HepG2 (cell line): ENCODE results near the gene C16orf86. TPM values are rescaled to one million over a fixed set of nuclear protein-coding genes. Genes with fewer than 3 reads are reported as not detected.

ENCODE experiments used
- ATAC-seq: fragments of 200-7000 bp; cut with Tn5 transposase; 3 replicates; pipeline ENCODE4 v1.9.1; 2020; ENCODE audit warnings: mild to moderate bottlenecking, moderate library complexity
- BruUV-seq: library from RNA; stranded (reverse); fragments of 400-500 nt; replicated peaks from 2 replicates; lab custom pipeline; 2021; lab: Mats Ljungman, UMichigan
- CTCF ChIA-PET: fragments of 300-600 bp; formaldehyde crosslinking; extraction: SDS; loops from one replicate; lab custom pipeline; 2021; ENCODE audit warnings: low total read pairs, inconsistent platforms, low intra/inter-chr PET ratio; lab: Yijun Ruan, JAX
- POLR2A ChIA-PET: fragments of 350-600 bp; sonication (Branson Sonifier 250); formaldehyde crosslinking; loops from one replicate; lab custom pipeline; 2020; ENCODE audit warnings: antibody characterized with exemption, inconsistent platforms; lab: Yijun Ruan, JAX
- DNase-seq: peaks from one replicate; pipeline ENCODE4 v3.0.0-alpha.2; 2015; ENCODE audit warnings: low spot score
- FAIRE-seq: peaks from 3 replicates; lab custom pipeline; 2011; peaks lifted over from hg19 to GRCh38; lab: Jason Lieb, UNC
- H2AFZ ChIP-seq: one replicate; pipeline ENCODE4 v1.6.1; 2011; ENCODE audit warnings: low read length, inconsistent platforms
- H3K27ac ChIP-seq: fragments of 300-600 bp; 3 replicates; pipeline ENCODE4 v1.8.0; 2011; ENCODE audit warnings: mixed run types, mild to moderate bottlenecking, mixed read lengths, low read length, inconsistent platforms; ENCODE audit not compliant: insufficient read depth; ENCODE audit errors: extremely low read length
- H3K27me3 ChIP-seq, 2 experiments: fragments of 200-600 bp in 1 of 2; 2 replicates in 1 of 2; 3 replicates in 1 of 2; pipeline versions ENCODE4 v1.6.0 to v1.8.0; 2011; ENCODE audit warnings: low read length in 2 of 2, mild to moderate bottlenecking in 2 of 2, moderate library complexity in 2 of 2, inconsistent platforms in 1 of 2; ENCODE audit not compliant: insufficient read depth in 2 of 2, control insufficient read depth in 1 of 2
- H3K36me3 ChIP-seq, 2 experiments: fragments of 200-600 bp in 1 of 2; replicated peaks in 1 of 2; 2 replicates in 1 of 2; 3 replicates in 1 of 2; pipeline versions ENCODE4 v1.5.1 to v1.8.0; 2011; ENCODE audit warnings: low read length in 2 of 2, inconsistent platforms in 1 of 2; ENCODE audit not compliant: insufficient read depth in 2 of 2, control insufficient read depth in 1 of 2
- H3K4me1 ChIP-seq: 2 replicates; pipeline ENCODE4 v1.5.1; 2012; ENCODE audit warnings: low read length, inconsistent platforms; ENCODE audit not compliant: insufficient read depth
- H3K4me2 ChIP-seq: 2 replicates; pipeline ENCODE4 v1.6.0; 2011; ENCODE audit warnings: low read depth, low read length, inconsistent platforms
- H3K4me3 ChIP-seq, 3 experiments: fragments of 200-600 bp in 1 of 3; sonication (generic), shearing (Covaris generic) in 1 of 3; replicated peaks in 1 of 3; 2 replicates each; pipeline ENCODE4 v1.5.1; 2011 to 2016; ENCODE audit warnings: low read length in 3 of 3, inconsistent platforms in 2 of 3, low read depth in 2 of 3, mild to moderate bottlenecking in 2 of 3, control low read depth in 1 of 3, mixed read lengths in 1 of 3; ENCODE audit not compliant: insufficient read depth in 1 of 3
- H3K79me2 ChIP-seq: one replicate; pipeline ENCODE4 v1.6.1; 2011; ENCODE audit warnings: low read length, inconsistent platforms; ENCODE audit not compliant: insufficient read depth
- H3K9ac ChIP-seq: 2 replicates; pipeline ENCODE4 v1.6.0; 2011; ENCODE audit warnings: mild to moderate bottlenecking, low read depth, low read length, inconsistent platforms; ENCODE audit not compliant: insufficient read depth
- H3K9me3 ChIP-seq: 2 replicates; pipeline ENCODE4 v1.5.1; 2012; ENCODE audit warnings: mild to moderate bottlenecking, low read length
- H4K20me1 ChIP-seq: 2 replicates; pipeline ENCODE4 v1.6.0; 2011; ENCODE audit warnings: inconsistent platforms, mild to moderate bottlenecking, low read length, moderate library complexity; ENCODE audit not compliant: insufficient read depth
- EZH2 ChIP-seq: conservative IDR thresholded peaks from 2 replicates; pipeline ENCODE4 v1.6.1; 2012; ENCODE audit warnings: mild to moderate bottlenecking, low read depth, low read length, moderate library complexity
- GATAD2A ChIP-seq: IDR thresholded peaks from 2 replicates; pipeline ENCODE4 v1.6.1; 2016
- HOXA3 ChIP-seq: sonication (generic); formaldehyde crosslinking; IDR thresholded peaks from 2 replicates; pipeline ENCODE4 v1.5.0; 2020; ENCODE audit warnings: missing genetic modification reagents
- IKZF1 ChIP-seq: fragments of 450-650 bp; IDR thresholded peaks from 2 replicates; pipeline ENCODE4 v1.7.1; 2016
- MBNL3 ChIP-seq: fragments of 250-450 bp; sonication (Bioruptor Pico); conservative IDR thresholded peaks from 2 replicates; pipeline ENCODE4 v1.8.0; 2022; ENCODE audit warnings: mild to moderate bottlenecking, inconsistent platforms
- NFE2L1 ChIP-seq: sonication (generic); formaldehyde crosslinking; IDR thresholded peaks from 2 replicates; pipeline ENCODE4 v1.4.0; 2020; ENCODE audit warnings: missing genetic modification reagents, mild to moderate bottlenecking, borderline replicate concordance
- NRL ChIP-seq: sonication (generic); formaldehyde crosslinking; IDR thresholded peaks from 2 replicates; pipeline ENCODE4 v1.5.0; 2020; ENCODE audit warnings: missing genetic modification reagents, mild to moderate bottlenecking, moderate library complexity, borderline replicate concordance
- SMARCC2 ChIP-seq: fragments of 450-650 bp; IDR thresholded peaks from 2 replicates; pipeline ENCODE4 v1.6.1; 2017; ENCODE audit warnings: antibody characterized with exemption, mild to moderate bottlenecking
- ZNF761 ChIP-seq: sonication (generic); formaldehyde crosslinking; conservative IDR thresholded peaks from 2 replicates; pipeline ENCODE4 v1.4.0; 2020; ENCODE audit warnings: mild to moderate bottlenecking, missing genetic modification reagents
- ZSCAN30 ChIP-seq: sonication (generic); formaldehyde crosslinking; IDR thresholded peaks from 2 replicates; pipeline ENCODE4 v1.5.0; 2020; ENCODE audit warnings: mild to moderate bottlenecking, missing genetic modification reagents
- WGBS: methylation state at CpG from one replicate; pipeline ENCODE4 v1.1.6; 2017; ENCODE audit warnings: low lambda C conversion rate; 5-methylcytosine and 5-hydroxymethylcytosine counted together
- in situ Hi-C: cut with HindIII; loops from 2 replicates; pipeline ENCODE4 v1.10.0; 2017; ENCODE audit warnings: low pct_unique_long_range_greater_than_20kb; ENCODE audit not compliant: extremely low pct_ligation_motif_present
- intact Hi-C: fragments of 100-400 bp; cut with micrococcal nuclease; formaldehyde crosslinking; loops from one replicate; pipeline ENCODE4 v1.10.0; 2022; ENCODE audit not compliant: unreplicated experiment
- polyA plus RNA-seq, 8 experiments: library from polyadenylated mRNA; depleted of rRNA in 3 of 8; stranded (reverse) in 7 of 8; unstranded in 1 of 8; fragments of >200 nt; fragmentation: Illumina TruSeq in 4 of 8; extraction: Trizol in 4 of 8; gene quantifications; 2 replicates each; pipeline versions ENCODE4 v1.2.1 to v1.2.3, GENCODE V29; 2011 to 2016; ENCODE audit warnings: low read depth in 4 of 8, missing spikeins in 1 of 8, mixed read lengths in 1 of 8; ENCODE audit not compliant: insufficient read depth in 1 of 8
- total RNA-seq, 5 experiments: library from RNA; depleted of rRNA; stranded (reverse); fragments of >200 nt; fragmentation: Illumina TruSeq; extraction: Trizol; gene quantifications; 2 replicates each; pipeline ENCODE4 v1.2.3, GENCODE V29; 2016; ENCODE audit warnings: low read depth in 1 of 5
- TF ChIP-seq, protein P1 (sequence below), 2 experiments: sonication (generic) in 1 of 2; formaldehyde crosslinking in 1 of 2; IDR thresholded peaks; 2 replicates each; pipeline versions ENCODE4 v1.4.0 to v1.6.1; 2016 to 2020; ENCODE audit warnings: borderline replicate concordance in 1 of 2, low read depth in 1 of 2, mild to moderate bottlenecking in 1 of 2, missing genetic modification reagents in 1 of 2
- TF ChIP-seq, protein P2 (sequence below), 2 experiments: sonication (generic) in 1 of 2; formaldehyde crosslinking in 1 of 2; IDR thresholded peaks; 2 replicates each; pipeline versions ENCODE4 v1.6.1 to v1.9.0; 2014 to 2022; ENCODE audit warnings: antibody characterized with exemption in 1 of 2, borderline replicate concordance in 1 of 2, inconsistent platforms in 1 of 2, low read depth in 1 of 2, missing genetic modification reagents in 1 of 2

Gene C16orf86
- total and polyA plus RNA-seq, 2 of the 13 experiments (the other 11 are each of a cell fraction or from before 2014, with no cell fraction given) = 1.5 to 3.1 TPM

DNA sequence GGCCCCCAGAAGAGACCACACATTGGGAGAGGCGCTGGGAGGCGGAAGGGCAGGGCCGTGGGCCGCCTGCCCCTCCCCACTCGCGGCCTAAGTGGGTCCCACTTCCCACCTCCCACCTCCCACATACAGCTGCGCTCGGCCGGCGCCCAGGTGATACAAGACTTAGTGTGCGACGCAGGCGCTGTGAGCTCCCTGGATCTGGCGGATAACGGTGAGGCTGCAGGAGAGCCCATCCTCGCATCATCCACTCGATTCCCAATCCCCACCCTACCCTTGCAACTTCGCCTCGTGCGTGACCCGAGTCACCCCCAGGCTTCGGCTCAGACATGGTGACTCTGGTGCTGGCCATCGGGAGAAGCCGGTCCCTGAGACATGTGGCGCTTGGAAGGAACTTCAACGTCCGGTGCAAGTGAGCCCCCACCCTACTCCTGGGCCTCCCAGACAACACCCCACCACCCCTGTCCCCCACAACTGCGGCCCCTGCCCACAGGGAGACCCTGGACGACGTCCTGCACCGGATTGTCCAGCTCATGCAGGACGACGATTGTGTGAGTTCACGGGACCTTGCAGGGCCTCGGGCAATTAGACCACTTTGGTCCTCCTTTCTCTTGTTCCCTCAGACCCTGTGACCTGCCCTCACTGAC lies 17.7 kb upstream of the C16orf86 start:
- in situ Hi-C loops = loop anchor here (5.0 kb wide), 1 partner anchor 102 kb away; no protein-coding TSS in a partner anchor

More for the DNA sequence above, 17.7 kb upstream of the C16orf86 start:
- CTCF ChIA-PET = no interaction called here
- H3K9ac ChIP-seq = no peak overlapping the region
- H4K20me1 ChIP-seq = peaks cover 11% of the 10 kb centered on the region
- peaks cover 18 to 79% of the 10 kb centered on the region in 2 experiments for H3K27me3 ChIP-seq
- no peaks in the 10 kb centered on the region for H3K36me3 ChIP-seq
- no peak for ATAC-seq
- no peaks in the 10 kb centered on the region for H3K79me2 ChIP-seq
- FAIRE-seq = no peak
- intact Hi-C loops = no loop called here
- peak overlapping the region; percentile 48 for H3K4me2 ChIP-seq
- TF ChIP-seq, protein P1, sequence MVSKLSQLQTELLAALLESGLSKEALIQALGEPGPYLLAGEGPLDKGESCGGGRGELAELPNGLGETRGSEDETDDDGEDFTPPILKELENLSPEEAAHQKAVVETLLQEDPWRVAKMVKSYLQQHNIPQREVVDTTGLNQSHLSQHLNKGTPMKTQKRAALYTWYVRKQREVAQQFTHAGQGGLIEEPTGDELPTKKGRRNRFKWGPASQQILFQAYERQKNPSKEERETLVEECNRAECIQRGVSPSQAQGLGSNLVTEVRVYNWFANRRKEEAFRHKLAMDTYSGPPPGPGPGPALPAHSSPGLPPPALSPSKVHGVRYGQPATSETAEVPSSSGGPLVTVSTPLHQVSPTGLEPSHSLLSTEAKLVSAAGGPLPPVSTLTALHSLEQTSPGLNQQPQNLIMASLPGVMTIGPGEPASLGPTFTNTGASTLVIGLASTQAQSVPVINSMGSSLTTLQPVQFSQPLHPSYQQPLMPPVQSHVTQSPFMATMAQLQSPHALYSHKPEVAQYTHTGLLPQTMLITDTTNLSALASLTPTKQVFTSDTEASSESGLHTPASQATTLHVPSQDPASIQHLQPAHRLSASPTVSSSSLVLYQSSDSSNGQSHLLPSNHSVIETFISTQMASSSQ (IDR thresholded peaks at IDR 0.05; ENCODE audit: low read depth) = no peak
- TF ChIP-seq, protein P1 (CRISPR knock-in tag; IDR thresholded peaks at IDR 0.05; ENCODE audit: borderline replicate concordance) = 0 out of 2 replicates have a peak, but pooled peaks have one; percentile 1
- TF ChIP-seq MBNL3 (no peak), EZH2 (peak; percentile 28; the same call in 1 of the 2 replicates), NRL (CRISPR knock-in tag) (no peak), IKZF1 (no peak), ZNF761 (no peak), SMARCC2 (no peak), NFE2L1 (0 out of 2 replicates have a peak, but pooled peaks have one; percentile 40), ZSCAN30 (CRISPR knock-in tag) (no peak), GATAD2A (CRISPR knock-in tag) (no peak), HOXA3 (CRISPR knock-in tag) (no peak)
- TF ChIP-seq, protein P2, sequence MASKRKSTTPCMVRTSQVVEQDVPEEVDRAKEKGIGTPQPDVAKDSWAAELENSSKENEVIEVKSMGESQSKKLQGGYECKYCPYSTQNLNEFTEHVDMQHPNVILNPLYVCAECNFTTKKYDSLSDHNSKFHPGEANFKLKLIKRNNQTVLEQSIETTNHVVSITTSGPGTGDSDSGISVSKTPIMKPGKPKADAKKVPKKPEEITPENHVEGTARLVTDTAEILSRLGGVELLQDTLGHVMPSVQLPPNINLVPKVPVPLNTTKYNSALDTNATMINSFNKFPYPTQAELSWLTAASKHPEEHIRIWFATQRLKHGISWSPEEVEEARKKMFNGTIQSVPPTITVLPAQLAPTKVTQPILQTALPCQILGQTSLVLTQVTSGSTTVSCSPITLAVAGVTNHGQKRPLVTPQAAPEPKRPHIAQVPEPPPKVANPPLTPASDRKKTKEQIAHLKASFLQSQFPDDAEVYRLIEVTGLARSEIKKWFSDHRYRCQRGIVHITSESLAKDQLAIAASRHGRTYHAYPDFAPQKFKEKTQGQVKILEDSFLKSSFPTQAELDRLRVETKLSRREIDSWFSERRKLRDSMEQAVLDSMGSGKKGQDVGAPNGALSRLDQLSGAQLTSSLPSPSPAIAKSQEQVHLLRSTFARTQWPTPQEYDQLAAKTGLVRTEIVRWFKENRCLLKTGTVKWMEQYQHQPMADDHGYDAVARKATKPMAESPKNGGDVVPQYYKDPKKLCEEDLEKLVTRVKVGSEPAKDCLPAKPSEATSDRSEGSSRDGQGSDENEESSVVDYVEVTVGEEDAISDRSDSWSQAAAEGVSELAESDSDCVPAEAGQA (IDR thresholded peaks at IDR 0.05; ENCODE audit: low read depth) = no peak
- TF ChIP-seq, protein P2 (CRISPR knock-in tag; IDR thresholded peaks at IDR 0.05; ENCODE audit: borderline replicate concordance) = no peak
- no peak overlapping the region for H2AFZ ChIP-seq
- peaks cover 37% of the 10 kb centered on the region for H3K4me1 ChIP-seq
- DNase-seq = no peak
- no peak overlapping the region for H3K27ac ChIP-seq
- POLR2A ChIA-PET = interaction anchor here (0.8 to 1.3 kb wide), 2 partner anchors 11 to 128 kb away, joined by 3 read pairs; partner anchors contain the start of gene ACD
- BruUV-seq = no TSS peak
- WGBS = 46% methylated on average over 27 of the region's 35 CpGs
- H3K4me3 ChIP-seq = peak overlapping the region in 1 of 3 experiments; percentile 44; a peak in 1 of 6 replicates
- H3K9me3 ChIP-seq = no peaks in the 10 kb centered on the region
